HepG2 (cell line): Measurements from ENCODE around the gene ETF1. TPM values are rescaled to one million over a fixed set of nuclear protein-coding genes. Genes with fewer than 3 reads are reported as not detected.

Source experiments
- ATF1 ChIP-seq: IDR thresholded peaks from 2 replicates; pipeline ENCODE4 v1.6.1; 2016; ENCODE audit warnings: mild to moderate bottlenecking, control low read depth
- FLYWCH1 ChIP-seq: sonication (generic); formaldehyde crosslinking; IDR thresholded peaks from 2 replicates; pipeline ENCODE4 v1.8.1; 2023; ENCODE audit warnings: mild to moderate bottlenecking, missing genetic modification reagents
- JARID2 ChIP-seq: sonication (generic); formaldehyde crosslinking; IDR thresholded peaks from 2 replicates; pipeline ENCODE4 v1.8.1; 2023; ENCODE audit warnings: missing genetic modification reagents, inconsistent platforms; ENCODE audit not compliant: insufficient replicate concordance
- MXD1 ChIP-seq: sonication (generic); formaldehyde crosslinking; IDR thresholded peaks from 2 replicates; pipeline ENCODE4 v1.4.0; 2020; ENCODE audit warnings: mild to moderate bottlenecking, missing genetic modification reagents
- POLR2AphosphoS2 ChIP-seq: IDR thresholded peaks from 2 replicates; pipeline ENCODE4 v1.6.1; 2011; ENCODE audit warnings: low read depth, low read length, improper control_type of control experiment
- RELA ChIP-seq: sonication (generic); formaldehyde crosslinking; IDR thresholded peaks from 2 replicates; pipeline ENCODE4 v1.4.0; 2020; ENCODE audit warnings: missing genetic modification reagents
- REPIN1 ChIP-seq: sonication (generic); formaldehyde crosslinking; IDR thresholded peaks from 2 replicates; pipeline ENCODE4 v1.8.0; 2022; ENCODE audit warnings: missing genetic modification reagents, low read depth, mild to moderate bottlenecking, borderline replicate concordance
- TAF15 ChIP-seq: fragments of 200-400 bp; formaldehyde crosslinking; IDR thresholded peaks from one replicate; pipeline ENCODE4 v1.6.1; 2018; ENCODE audit warnings: mild to moderate bottlenecking, low read depth, low read length; ENCODE audit not compliant: poor library complexity, severe bottlenecking
- ZFP90 ChIP-seq: sonication (generic); formaldehyde crosslinking; IDR thresholded peaks from 2 replicates; pipeline ENCODE4 v1.8.0; 2022; ENCODE audit warnings: missing genetic modification reagents, mild to moderate bottlenecking, inconsistent platforms, borderline replicate concordance
- ZFYVE20 ChIP-seq: sonication (generic); formaldehyde crosslinking; IDR thresholded peaks from 2 replicates; pipeline ENCODE4 v1.8.0; 2023; ENCODE audit warnings: low read depth, mild to moderate bottlenecking, moderate library complexity, missing genetic modification reagents, borderline replicate concordance
- ZNF337 ChIP-seq: sonication (generic); formaldehyde crosslinking; IDR thresholded peaks from 2 replicates; pipeline ENCODE4 v1.5.1; 2020; ENCODE audit warnings: missing genetic modification reagents, low read depth, mild to moderate bottlenecking, borderline replicate concordance
- ZNF607 ChIP-seq: sonication (generic); formaldehyde crosslinking; IDR thresholded peaks from 2 replicates; pipeline ENCODE4 v1.5.1; 2020; ENCODE audit warnings: missing genetic modification reagents, mild to moderate bottlenecking, borderline replicate concordance
- ZNF768 ChIP-seq: sonication (generic); formaldehyde crosslinking; IDR thresholded peaks from 2 replicates; pipeline ENCODE4 v1.4.0; 2020; ENCODE audit warnings: missing genetic modification reagents
- polyA plus RNA-seq, 8 experiments: library from polyadenylated mRNA; depleted of rRNA in 3 of 8; stranded (reverse) in 7 of 8; unstranded in 1 of 8; fragments of >200 nt; fragmentation: Illumina TruSeq in 4 of 8; extraction: Trizol in 4 of 8; gene quantifications; 2 replicates each; pipeline versions ENCODE4 v1.2.1 to v1.2.3, GENCODE V29; 2011 to 2016; ENCODE audit warnings: low read depth in 4 of 8, missing spikeins in 1 of 8, mixed read lengths in 1 of 8; ENCODE audit not compliant: insufficient read depth in 1 of 8
- total RNA-seq, 5 experiments: library from RNA; depleted of rRNA; stranded (reverse); fragments of >200 nt; fragmentation: Illumina TruSeq; extraction: Trizol; gene quantifications; 2 replicates each; pipeline ENCODE4 v1.2.3, GENCODE V29; 2016; ENCODE audit warnings: low read depth in 1 of 5
- TF ChIP-seq, protein P1 (sequence below): sonication (generic); formaldehyde crosslinking; IDR thresholded peaks from 2 replicates; pipeline ENCODE4 v1.5.0; 2020; ENCODE audit warnings: mild to moderate bottlenecking, missing genetic modification reagents
- TF ChIP-seq, protein P2 (sequence below): sonication (generic); formaldehyde crosslinking; IDR thresholded peaks from 2 replicates; pipeline ENCODE4 v1.5.0; 2020; ENCODE audit warnings: mild to moderate bottlenecking, missing genetic modification reagents
- TF ChIP-seq, protein P3 (sequence below): IDR thresholded peaks from 2 replicates; pipeline ENCODE4 v1.6.1; 2016; ENCODE audit warnings: low read depth, missing genetic modification reagents, missing compliant biosample characterization
- TF ChIP-seq, protein P4 (sequence below): sonication (generic); formaldehyde crosslinking; IDR thresholded peaks from 2 replicates; pipeline ENCODE4 v1.4.0; 2020; ENCODE audit warnings: missing genetic modification reagents

Gene ETF1
- total and polyA plus RNA-seq, 2 of the 13 experiments (the other 11 are each of a cell fraction or from before 2014, with no cell fraction given), result 52.1 to 184 TPM

GRCh38 chr5:138464388-138465260 is 78.4 kb downstream of the ETF1 start (continued):
- TF ChIP-seq, protein P1, sequence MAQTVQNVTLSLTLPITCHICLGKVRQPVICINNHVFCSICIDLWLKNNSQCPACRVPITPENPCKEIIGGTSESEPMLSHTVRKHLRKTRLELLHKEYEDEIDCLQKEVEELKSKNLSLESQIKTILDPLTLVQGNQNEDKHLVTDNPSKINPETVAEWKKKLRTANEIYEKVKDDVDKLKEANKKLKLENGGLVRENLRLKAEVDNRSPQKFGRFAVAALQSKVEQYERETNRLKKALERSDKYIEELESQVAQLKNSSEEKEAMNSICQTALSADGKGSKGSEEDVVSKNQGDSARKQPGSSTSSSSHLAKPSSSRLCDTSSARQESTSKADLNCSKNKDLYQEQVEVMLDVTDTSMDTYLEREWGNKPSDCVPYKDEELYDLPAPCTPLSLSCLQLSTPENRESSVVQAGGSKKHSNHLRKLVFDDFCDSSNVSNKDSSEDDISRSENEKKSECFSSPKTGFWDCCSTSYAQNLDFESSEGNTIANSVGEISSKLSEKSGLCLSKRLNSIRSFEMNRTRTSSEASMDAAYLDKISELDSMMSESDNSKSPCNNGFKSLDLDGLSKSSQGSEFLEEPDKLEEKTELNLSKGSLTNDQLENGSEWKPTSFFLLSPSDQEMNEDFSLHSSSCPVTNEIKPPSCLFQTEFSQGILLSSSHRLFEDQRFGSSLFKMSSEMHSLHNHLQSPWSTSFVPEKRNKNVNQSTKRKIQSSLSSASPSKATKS (CRISPR knock-in tag), result no peak
- TF ChIP-seq, protein P2, sequence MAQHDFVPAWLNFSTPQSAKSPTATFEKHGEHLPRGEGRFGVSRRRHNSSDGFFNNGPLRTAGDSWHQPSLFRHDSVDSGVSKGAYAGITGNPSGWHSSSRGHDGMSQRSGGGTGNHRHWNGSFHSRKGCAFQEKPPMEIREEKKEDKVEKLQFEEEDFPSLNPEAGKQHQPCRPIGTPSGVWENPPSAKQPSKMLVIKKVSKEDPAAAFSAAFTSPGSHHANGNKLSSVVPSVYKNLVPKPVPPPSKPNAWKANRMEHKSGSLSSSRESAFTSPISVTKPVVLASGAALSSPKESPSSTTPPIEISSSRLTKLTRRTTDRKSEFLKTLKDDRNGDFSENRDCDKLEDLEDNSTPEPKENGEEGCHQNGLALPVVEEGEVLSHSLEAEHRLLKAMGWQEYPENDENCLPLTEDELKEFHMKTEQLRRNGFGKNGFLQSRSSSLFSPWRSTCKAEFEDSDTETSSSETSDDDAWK, result no peak
- TF ChIP-seq TAF15, result no peak
- TF ChIP-seq ZNF768 (CRISPR knock-in tag), result peak; percentile 29; the same call in 1 of the 2 replicates
- peak; percentile 58 for TF ChIP-seq REPIN1
- TF ChIP-seq RELA (CRISPR knock-in tag), result no peak
- peak; percentile 87 for TF ChIP-seq ZNF607 (CRISPR knock-in tag)
- no peak for TF ChIP-seq ZNF337
- TF ChIP-seq FLYWCH1 (CRISPR knock-in tag), result no peak
- TF ChIP-seq, protein P3, sequence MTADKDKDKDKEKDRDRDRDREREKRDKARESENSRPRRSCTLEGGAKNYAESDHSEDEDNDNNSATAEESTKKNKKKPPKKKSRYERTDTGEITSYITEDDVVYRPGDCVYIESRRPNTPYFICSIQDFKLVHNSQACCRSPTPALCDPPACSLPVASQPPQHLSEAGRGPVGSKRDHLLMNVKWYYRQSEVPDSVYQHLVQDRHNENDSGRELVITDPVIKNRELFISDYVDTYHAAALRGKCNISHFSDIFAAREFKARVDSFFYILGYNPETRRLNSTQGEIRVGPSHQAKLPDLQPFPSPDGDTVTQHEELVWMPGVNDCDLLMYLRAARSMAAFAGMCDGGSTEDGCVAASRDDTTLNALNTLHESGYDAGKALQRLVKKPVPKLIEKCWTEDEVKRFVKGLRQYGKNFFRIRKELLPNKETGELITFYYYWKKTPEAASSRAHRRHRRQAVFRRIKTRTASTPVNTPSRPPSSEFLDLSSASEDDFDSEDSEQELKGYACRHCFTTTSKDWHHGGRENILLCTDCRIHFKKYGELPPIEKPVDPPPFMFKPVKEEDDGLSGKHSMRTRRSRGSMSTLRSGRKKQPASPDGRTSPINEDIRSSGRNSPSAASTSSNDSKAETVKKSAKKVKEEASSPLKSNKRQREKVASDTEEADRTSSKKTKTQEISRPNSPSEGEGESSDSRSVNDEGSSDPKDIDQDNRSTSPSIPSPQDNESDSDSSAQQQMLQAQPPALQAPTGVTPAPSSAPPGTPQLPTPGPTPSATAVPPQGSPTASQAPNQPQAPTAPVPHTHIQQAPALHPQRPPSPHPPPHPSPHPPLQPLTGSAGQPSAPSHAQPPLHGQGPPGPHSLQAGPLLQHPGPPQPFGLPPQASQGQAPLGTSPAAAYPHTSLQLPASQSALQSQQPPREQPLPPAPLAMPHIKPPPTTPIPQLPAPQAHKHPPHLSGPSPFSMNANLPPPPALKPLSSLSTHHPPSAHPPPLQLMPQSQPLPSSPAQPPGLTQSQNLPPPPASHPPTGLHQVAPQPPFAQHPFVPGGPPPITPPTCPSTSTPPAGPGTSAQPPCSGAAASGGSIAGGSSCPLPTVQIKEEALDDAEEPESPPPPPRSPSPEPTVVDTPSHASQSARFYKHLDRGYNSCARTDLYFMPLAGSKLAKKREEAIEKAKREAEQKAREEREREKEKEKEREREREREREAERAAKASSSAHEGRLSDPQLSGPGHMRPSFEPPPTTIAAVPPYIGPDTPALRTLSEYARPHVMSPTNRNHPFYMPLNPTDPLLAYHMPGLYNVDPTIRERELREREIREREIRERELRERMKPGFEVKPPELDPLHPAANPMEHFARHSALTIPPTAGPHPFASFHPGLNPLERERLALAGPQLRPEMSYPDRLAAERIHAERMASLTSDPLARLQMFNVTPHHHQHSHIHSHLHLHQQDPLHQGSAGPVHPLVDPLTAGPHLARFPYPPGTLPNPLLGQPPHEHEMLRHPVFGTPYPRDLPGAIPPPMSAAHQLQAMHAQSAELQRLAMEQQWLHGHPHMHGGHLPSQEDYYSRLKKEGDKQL (CRISPR knock-in tag), result no peak
- no peak; the same call in 1 of the 2 replicates for TF ChIP-seq ZFP90 (CRISPR knock-in tag)
- no peak for TF ChIP-seq ZFYVE20
- no peak for TF ChIP-seq ATF1 (CRISPR knock-in tag)
- TF ChIP-seq POLR2AphosphoS2, result no peak
- TF ChIP-seq, protein P4, sequence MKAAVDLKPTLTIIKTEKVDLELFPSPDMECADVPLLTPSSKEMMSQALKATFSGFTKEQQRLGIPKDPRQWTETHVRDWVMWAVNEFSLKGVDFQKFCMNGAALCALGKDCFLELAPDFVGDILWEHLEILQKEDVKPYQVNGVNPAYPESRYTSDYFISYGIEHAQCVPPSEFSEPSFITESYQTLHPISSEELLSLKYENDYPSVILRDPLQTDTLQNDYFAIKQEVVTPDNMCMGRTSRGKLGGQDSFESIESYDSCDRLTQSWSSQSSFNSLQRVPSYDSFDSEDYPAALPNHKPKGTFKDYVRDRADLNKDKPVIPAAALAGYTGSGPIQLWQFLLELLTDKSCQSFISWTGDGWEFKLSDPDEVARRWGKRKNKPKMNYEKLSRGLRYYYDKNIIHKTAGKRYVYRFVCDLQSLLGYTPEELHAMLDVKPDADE (CRISPR knock-in tag), result no peak
- peak; percentile 26 for TF ChIP-seq JARID2 (CRISPR knock-in tag)
- TF ChIP-seq MXD1 (CRISPR knock-in tag), result peak; percentile 75
